H7 (cell line): ENCODE results near the gene RGN. TPM values are rescaled to one million over a fixed set of nuclear protein-coding genes. Genes with fewer than 3 reads are reported as not detected.

Experiments
- total RNA-seq: library from RNA; depleted of rRNA; stranded (reverse); fragments of >200 nt; shearing (Covaris generic); gene quantifications from 2 replicates; pipeline ENCODE4 v1.2.3, GENCODE V29; 2014; rRNA removed

Gene RGN
- total RNA-seq, 1 experiment from 2014 or later = 0.31 TPM

Other genes starting within 250 kb of the RGN start
- 22.1 and 28.3 TPM in 2 replicates for gene RP2, start 241.4 kb upstream of the RGN start, total RNA-seq
- gene JADE3, start 166.0 kb upstream of the RGN start, total RNA-seq = 16.0 and 18.7 TPM in 2 replicates
- gene NDUFB11, start 66.3 kb downstream of the RGN start, total RNA-seq = 106 and 108 TPM in 2 replicates
- gene RBM10, start 66.8 kb downstream of the RGN start, total RNA-seq = 72.6 and 79.1 TPM in 2 replicates
- gene UBA1, start 115.4 kb downstream of the RGN start, total RNA-seq = 427 and 477 TPM in 2 replicates
- 227 and 270 TPM in 2 replicates for gene CDK16, start 140.2 kb downstream of the RGN start, total RNA-seq
- 97.8 and 105 TPM in 2 replicates for gene USP11, start 154.6 kb downstream of the RGN start, total RNA-seq